Testis (tissue), 2 donors: ENCODE results near the gene GIPC2.
"Not testable (repeated sequence)": the region's sequence is repeated elsewhere in the genome, so short reads cannot be mapped to it uniquely, and the experiment has no call there.

Experiments
- POLR2A ChIP-seq: fragments of 450-650 bp; IDR thresholded peaks from one replicate; pipeline ENCODE4 v1.6.1; 2017; ENCODE audit warnings: antibody characterized with exemption, mild to moderate bottlenecking, moderate library complexity
- TF ChIP-seq, protein P1 (sequence below), 3 experiments: fragments of 450-650 bp in 2 of 3; fragments of 200-600 bp in 1 of 3; sonication (generic) in 1 of 3; IDR thresholded peaks; one replicate each; pipeline ENCODE4 v1.5.1; 2016 to 2019; ENCODE audit warnings: antibody characterized with exemption in 3 of 3, mild to moderate bottlenecking in 2 of 3, moderate library complexity in 1 of 3

DNA sequence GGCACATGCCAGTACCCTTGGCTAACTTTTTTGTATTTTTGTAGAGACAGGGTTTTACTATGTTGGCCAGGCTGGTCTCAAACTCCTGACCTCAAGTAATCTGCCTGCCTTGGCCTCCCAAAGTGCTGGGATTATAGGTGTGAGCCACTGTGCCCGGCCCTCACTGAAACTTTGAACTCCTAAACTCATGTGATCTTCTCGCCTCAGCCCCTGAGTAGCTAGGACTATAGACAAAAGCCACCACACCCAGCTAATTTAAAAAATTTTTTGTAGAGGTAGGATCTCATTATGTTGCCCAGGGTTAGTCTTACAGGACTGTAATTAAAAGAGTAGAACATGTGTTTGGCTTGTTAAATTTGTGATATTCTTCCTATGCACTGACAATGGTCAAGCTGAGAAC, 19.1 kb downstream of the GIPC2 start:
- TF ChIP-seq, protein P1, sequence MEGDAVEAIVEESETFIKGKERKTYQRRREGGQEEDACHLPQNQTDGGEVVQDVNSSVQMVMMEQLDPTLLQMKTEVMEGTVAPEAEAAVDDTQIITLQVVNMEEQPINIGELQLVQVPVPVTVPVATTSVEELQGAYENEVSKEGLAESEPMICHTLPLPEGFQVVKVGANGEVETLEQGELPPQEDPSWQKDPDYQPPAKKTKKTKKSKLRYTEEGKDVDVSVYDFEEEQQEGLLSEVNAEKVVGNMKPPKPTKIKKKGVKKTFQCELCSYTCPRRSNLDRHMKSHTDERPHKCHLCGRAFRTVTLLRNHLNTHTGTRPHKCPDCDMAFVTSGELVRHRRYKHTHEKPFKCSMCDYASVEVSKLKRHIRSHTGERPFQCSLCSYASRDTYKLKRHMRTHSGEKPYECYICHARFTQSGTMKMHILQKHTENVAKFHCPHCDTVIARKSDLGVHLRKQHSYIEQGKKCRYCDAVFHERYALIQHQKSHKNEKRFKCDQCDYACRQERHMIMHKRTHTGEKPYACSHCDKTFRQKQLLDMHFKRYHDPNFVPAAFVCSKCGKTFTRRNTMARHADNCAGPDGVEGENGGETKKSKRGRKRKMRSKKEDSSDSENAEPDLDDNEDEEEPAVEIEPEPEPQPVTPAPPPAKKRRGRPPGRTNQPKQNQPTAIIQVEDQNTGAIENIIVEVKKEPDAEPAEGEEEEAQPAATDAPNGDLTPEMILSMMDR (IDR thresholded peaks at IDR 0.05), result not testable (repeated sequence)
- TF ChIP-seq POLR2A, result not testable (repeated sequence)
